Measurements from ENCODE around the gene CC2D2B. TPM values are rescaled to one million over a fixed set of nuclear protein-coding genes. Genes with fewer than 3 reads are reported as not detected.
"Not testable (repeated sequence)": the region's sequence is repeated elsewhere in the genome, so short reads cannot be mapped to it uniquely, and the experiment has no call there.

The CC2D2B gene
- total RNA-seq: 0.76 and 1.6 TPM in 2 replicates

DNA sequence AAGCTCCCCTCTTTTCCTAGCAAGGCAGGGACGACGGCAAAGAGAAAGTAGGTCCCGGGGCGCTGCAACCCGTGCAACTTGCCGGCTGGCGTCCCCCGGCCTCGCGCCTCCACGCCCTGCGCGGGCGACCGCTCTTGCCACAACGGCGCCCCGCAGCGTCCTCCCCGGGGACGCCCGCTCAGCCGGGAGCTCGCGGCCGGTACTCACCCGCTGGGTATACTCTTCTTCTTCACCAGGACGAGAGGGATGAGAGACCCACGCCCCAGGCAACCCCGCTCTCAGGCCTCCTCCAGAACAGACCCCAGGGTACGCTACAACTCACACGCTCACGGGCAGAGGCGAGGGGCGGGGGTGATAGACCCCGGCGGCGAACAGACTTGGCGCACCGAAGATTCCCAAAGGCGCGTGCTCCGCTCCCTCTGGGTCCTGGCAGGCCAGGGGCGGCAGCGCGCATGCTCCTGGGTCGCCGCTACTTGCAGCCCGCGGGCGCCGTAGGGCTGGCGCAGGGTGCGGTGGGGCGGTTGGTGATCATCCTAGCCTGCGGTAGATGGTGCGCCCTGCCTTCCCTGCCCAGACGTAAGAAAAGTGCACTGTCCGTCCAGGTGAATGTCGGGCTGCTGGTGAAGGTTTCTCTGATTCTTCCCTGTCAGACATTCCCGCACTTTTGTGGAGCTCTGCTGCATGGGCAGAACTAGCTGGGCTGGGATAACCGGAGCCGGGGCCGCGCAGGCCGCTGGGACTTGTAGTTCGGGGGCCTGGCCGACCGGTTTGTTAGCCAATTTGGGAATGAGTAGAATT lies at the start of gene CC2D2B:
TSS of gene CC2D2B (plus strand) at position 520 of the 798 bp plus-strand sequence. CDS start 3,349 bp downstream, outside the sequence.
- intact Hi-C loops (cut with micrococcal nuclease): loop anchor here (1.0 to 5.0 kb wide), 9 partner anchors 42 to 680 kb away; partner anchors contain the start of genes ALDH18A1, CCNJ, SORBS1 and TM9SF3

DNA sequence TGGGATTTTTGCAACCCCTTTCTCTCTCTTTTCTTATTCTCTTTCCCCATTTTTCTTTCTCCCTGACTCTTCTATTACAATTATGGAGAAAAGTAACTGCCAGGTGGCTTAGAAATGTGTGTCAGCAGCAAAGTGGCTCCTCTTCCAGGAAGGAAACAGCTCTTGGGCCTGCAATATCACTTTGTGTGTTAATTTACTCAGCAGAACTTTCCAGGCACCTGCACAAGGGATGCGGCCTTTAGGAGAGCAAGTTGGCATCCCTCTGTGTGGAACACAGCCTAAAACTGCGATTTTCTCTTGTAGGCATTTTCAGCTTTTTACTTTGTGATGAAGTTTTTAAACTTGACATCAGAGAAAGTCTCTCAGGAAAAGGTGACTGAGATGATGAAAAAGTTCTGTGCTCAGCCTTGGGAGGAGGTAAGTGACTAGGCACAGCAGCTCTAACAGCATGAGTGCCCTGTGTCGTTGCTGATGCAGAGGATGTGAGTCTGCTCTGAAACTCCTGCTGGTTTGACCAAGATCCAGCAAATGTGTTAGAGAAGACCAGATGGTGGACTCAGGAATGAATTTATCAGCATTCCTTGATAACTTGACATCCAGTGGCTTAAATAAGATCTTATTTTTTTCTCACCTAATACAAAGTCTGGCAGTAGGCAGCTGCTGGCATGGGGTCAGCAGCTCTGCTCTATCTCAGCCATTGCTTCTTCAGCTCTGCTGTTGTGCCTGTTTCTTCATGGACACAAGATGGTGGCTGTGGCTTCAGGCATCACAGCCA lies 47.4 kb upstream of the CC2D2B start:
- intact Hi-C loops (cut with micrococcal nuclease): no loop called here

GRCh38 chr10:95861386-95861785 lies 46.4 kb upstream of the CC2D2B start:
- intact Hi-C loops (cut with micrococcal nuclease): no loop called here

DNA sequence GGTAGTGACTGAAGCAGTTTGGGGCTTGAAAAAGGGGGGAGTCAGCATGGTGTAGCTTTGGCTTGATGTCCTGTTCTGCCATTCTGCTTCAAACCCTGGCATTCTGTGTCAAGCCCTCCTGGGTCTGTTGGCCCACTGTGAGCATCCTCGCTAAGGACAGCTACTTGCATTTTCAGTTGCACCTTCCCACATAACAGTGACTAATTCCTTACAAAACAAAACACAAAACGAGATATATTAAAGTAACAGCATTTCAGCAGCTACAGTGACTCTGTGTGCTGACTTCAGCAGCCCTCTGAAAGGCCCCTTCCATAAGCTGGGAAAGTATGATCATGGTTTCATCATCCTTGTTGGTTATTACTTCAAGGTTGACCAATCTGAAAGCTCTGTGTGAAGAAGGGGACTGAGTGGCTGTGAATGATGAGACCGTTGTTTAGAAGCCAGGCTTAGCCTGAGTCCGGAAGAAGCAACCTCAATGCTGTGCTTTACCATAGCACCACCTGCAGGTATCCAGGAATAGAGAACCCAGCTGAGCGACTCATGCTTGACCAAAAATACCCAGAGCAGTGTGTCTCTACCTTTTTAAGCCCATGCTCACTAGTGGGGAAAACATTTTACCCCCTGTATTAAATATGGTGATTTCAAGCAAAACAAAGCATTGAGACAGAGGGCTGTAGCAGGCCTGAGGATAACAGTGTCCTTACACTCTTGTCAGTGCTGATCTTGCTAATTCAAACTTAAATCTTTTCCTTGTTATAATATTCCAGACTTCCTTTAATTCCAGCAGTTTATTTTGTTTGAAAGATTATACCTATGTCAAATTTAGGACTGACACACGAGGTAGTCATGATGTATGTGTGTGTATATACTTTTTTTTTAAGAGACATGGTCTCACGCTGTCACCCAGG lies 42.6 kb upstream of the CC2D2B start:
- intact Hi-C loops (cut with micrococcal nuclease): loop anchor here (1.0 to 2.0 kb wide), 12 partner anchors 23 to 491 kb away; partner anchors contain the start of genes ALDH18A1, CC2D2B and SORBS1

- intact Hi-C loops (cut with micrococcal nuclease): loop anchor here (1.0 to 2.0 kb wide), 12 partner anchors 24 to 492 kb away; partner anchors contain the start of genes ALDH18A1, CC2D2B and SORBS1
Observed at GRCh38 chr10:95865814-95866466, 41.8 kb upstream of the CC2D2B start.

GRCh38 chr10:95866467-95866842 lies 41.3 kb upstream of the CC2D2B start:
- intact Hi-C loops (cut with micrococcal nuclease): no loop called here

GRCh38 chr10:95867866-95868265 lies 39.9 kb upstream of the CC2D2B start:
- intact Hi-C loops (cut with micrococcal nuclease): no loop called here

GRCh38 chr10:95872158-95872711 lies 35.5 kb upstream of the CC2D2B start:
- intact Hi-C loops (cut with micrococcal nuclease): no loop called here

GRCh38 chr10:95873139-95873538 lies 34.6 kb upstream of the CC2D2B start:
- intact Hi-C loops (cut with micrococcal nuclease): no loop called here

- intact Hi-C loops (cut with micrococcal nuclease): no loop called here
Observed at GRCh38 chr10:95873651-95874050, 34.1 kb upstream of the CC2D2B start.

GRCh38 chr10:95874783-95875182 lies 33.0 kb upstream of the CC2D2B start:
- intact Hi-C loops (cut with micrococcal nuclease): not testable (repeated sequence)

DNA sequence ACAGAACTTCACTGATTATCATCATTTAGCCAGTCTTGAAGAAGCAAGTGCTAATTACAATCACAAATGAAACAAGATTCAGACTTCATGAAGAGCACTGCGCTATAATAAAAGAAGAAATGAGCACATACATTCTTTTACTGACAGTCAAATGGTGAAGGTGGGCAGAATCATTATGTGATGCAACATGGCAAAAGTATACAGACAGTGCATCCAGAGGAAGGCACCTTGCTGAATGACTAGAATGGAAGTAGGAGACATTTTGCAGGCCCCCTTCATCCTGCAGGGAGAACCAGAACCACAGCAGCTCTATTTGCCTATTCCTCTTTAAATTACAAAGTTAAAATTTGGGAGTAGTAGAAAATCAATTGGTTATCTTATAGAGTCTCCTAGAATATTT lies 31.0 kb upstream of the CC2D2B start:
- intact Hi-C loops (cut with micrococcal nuclease): no loop called here

DNA sequence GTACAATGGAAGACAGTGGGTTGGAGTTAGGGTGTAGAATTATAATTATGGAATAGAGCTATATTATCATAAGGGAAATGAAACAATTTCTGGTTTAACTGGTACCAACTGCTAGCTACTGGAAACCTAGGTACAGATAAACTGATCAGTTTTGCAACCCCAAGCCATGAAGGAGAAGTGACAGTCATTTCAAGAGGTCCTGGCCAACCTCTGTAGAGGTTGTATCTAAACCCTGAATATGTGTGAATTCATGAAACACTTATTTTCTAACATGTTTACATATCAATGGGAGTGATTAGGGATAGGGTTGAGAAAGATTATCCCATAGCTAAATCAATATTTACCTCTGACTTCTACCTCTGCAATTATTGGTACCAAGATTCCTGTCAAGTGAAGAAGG lies 29.9 kb upstream of the CC2D2B start:
- intact Hi-C loops (cut with micrococcal nuclease): no loop called here

DNA sequence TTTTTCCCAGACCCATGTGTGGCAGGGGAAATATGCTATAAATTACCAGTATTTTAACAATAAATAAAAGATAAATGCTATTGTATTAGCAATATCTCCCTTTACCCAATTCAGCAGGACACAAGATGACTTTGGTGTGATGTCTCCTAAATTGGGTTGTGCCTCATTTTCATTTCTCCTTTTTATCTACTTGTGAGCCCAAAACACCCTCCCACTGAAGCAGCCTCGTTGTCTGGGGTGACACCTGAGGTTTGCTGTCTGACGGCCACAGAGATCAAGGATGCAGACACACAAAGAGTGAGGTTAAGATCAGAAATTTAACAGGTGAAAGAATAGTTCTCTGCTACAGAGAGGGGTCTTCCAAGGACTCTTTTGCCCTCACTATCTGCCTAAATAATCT lies 27.1 kb upstream of the CC2D2B start:
- intact Hi-C loops (cut with micrococcal nuclease): no loop called here

DNA sequence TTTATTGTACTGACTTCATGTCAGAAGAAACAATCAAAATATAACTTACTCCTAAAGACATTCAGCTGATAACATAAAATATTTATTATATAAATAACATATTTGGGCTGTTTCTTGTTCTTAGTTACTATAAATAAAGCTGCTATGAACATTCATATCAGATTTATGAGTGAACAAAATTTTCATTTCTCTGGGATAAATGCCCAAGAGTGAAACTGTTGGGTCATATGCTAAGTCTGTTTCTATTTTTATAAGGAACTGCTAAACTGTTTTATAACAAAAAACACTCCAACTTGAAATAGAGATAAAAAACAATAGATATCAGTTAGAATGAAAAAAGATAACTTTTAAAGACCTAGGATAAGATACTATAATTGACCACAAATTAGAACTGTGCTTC lies 26.5 kb upstream of the CC2D2B start:
- intact Hi-C loops (cut with micrococcal nuclease): no loop called here

DNA sequence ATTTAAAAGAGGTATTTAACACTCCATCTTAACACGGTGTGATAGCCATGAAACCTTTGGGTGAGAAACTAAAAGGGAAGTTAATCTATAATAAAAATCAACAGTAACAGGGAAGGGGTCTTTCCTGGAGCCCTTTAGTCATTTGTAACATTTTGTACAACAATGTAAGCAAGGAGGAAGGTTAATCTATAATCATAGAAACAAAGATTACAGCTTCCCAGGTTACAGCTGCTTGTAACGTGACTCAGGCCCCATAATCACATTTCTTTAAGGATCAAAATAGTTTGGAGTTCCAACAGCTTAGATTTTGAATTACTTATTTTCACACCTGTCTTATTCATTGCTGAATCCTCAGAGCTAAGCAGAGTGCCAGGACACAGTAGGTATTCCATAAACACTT lies 17.9 kb upstream of the CC2D2B start:
- intact Hi-C loops (cut with micrococcal nuclease): no loop called here

DNA sequence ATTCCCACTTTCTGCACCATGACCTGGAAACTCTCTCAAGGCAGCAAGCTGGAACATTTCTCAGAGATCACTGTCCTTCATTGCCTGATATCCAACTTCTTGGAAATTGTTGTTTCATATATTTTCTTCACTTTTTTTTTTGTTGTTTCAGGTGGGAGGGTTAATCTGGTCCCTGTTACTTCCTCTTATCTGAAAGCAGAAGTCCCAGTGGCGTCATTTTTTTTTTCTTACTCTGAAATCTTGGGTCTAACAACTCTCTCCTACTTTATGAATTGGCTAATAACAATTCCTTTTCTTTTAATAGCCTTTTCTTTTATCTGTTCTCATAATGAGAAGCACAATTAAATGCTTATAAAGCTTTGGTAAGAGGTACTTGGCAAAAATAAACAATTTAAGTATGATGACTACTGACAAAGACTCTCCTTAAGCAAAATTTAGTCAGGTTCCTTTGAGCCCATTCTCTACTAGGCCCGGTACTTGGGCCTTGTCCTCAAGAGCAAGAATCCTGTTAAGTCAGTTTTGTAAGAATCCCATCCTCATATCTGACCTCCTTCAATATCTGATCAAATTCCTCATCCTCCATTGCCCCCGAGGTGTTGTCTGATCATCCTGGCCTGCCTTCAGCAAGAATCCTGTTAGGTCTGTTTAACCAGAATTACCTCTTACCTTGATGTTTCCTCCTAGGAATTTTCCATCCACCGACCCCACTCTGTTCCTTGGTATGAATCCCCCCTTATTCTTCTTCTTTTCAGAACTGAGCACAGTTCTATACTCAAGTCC lies 11.5 kb upstream of the CC2D2B start:
- intact Hi-C loops (cut with micrococcal nuclease): no loop called here

DNA sequence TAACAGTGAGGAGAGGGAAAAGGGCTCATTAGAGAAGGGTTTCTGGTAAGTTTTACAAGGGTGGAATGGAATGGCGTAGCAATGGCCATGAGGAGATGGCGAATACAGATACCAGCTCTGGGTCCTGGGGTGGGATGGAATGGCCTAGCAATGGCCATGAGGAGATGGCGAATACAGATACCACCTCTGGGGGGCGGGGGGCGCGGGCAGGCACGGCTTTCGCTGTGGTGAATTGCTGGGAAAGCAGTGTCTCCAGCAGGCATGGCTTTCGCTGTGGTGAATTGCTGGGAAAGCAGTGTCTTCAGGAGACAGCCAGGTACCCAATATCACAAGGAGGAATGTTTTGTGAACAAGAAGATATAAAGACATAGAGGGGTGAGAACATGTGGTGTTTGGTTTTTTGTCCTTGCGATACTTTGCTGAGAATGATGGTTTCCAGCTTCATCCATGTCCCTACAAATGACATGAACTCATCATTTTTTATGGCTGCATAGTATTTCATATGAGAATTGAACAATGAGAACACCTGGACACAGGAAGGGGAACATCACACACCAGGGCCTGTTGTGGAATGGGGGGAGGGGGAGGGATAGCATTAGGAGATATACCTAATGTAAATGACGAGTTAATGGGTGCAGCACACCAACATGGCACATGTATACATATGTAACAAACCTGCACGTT lies 1.7 kb upstream of the CC2D2B start:
- intact Hi-C loops (cut with micrococcal nuclease): loop anchor here (5.0 kb wide), 1 partner anchor 681 kb away; the partner anchor contains the start of gene TM9SF3
